GM18517 (cell line): ENCODE data around the gene RBFOX1.

Source experiments
- ATAC-seq: cut with Tn5 transposase; IDR thresholded peaks from one replicate; pipeline ENCODE4 v1.9.1; 2021; ENCODE audit warnings: mild to moderate bottlenecking, moderate library complexity; ENCODE audit not compliant: unreplicated experiment

The RBFOX1 gene

DNA sequence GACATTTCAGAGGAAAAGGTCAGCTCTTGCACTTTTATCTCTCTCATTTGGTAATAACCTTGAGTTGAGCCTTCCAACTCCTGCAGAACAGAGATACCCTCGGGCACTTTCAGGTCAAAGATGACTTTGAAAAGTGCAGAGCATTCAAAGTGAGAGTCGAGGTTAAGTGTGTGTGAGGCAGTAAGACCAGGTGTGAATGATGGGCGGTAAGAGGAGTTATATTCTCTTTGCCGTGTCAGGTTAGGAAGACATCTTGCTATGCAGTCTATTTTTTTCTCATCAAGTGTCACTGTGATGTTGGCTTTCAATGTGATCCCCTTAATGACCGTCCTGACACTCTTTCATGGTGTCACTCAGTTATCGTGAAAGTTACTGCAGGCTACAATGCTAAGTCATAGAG lies 248.5 kb downstream of the RBFOX1 start:
- ATAC-seq = no peak

DNA sequence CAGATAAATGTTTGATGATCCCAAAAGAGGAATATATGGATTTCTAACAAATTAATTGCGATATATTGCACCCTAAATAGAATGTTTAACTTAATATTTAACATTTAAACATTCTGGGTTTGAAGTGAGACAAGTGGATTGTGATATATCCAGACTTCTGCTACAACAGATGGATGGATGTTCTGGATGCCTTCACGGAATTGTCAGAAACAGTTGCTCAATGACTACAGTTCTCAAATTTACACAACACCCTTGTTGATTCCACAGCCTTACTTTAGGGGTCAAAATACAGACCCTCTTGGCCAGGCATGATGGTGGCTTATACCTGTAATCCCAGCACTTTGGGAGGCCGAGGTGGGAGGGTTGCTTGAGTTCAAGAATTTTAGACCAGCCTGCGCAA lies 250.8 kb downstream of the RBFOX1 start:
- ATAC-seq = no peak

GRCh38 chr16:7584561-7584960 lies 251.9 kb downstream of the RBFOX1 start:
- no peak for ATAC-seq

- ATAC-seq = no peak
These were observed 253.1 kb downstream of the RBFOX1 start for GRCh38 chr16:7585705-7586104.

GRCh38 chr16:7590934-7591333 lies 258.3 kb downstream of the RBFOX1 start:
- ATAC-seq = no peak

DNA sequence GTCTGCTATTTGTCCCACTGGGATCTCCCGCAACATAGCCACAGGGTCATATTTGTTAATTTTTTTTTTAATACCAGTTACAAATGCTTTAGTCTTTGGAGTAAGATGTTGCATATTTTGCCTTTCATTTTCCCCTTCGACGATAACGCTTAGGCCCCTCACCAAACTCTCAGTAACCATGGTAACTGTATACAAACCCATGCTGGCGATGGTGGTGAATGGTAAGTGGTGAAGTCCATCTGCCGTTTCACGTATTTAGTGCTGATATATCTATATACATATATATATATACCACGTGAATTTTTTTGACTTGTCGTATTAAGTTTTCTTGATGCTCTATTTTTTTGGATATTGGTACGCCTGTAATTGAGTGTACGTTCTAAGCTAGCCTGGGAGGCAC lies 263.7 kb downstream of the RBFOX1 start:
- ATAC-seq = no peak

DNA sequence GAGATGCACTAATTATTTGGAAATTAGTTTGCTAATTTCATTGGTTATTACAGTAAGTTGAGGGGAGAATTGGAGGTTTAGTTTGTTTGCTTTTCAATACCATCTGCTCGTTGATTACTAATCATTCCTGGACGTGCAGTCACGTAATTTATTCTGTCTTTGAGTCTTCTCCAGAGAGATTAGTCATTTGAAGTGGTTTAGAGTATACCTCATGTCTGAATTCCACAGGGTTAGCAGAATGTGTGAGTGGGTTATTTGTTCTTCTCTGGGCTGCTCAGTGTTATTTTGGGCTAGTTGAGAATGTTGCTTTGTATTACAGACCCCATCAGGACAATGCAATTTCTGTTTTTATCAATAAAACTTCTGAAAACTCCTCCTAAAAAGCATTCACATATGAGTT lies 265.0 kb downstream of the RBFOX1 start:
- no peak for ATAC-seq

GRCh38 chr16:7601100-7601499 lies 268.5 kb downstream of the RBFOX1 start:
- ATAC-seq = no peak

- no peak for ATAC-seq
These were observed 269.8 kb downstream of the RBFOX1 start for GRCh38 chr16:7602291-7602950.

- ATAC-seq = no peak
These were observed 273.2 kb downstream of the RBFOX1 start for GRCh38 chr16:7605812-7606211.

GRCh38 chr16:7612671-7613070 lies 280.0 kb downstream of the RBFOX1 start:
- no peak for ATAC-seq

DNA sequence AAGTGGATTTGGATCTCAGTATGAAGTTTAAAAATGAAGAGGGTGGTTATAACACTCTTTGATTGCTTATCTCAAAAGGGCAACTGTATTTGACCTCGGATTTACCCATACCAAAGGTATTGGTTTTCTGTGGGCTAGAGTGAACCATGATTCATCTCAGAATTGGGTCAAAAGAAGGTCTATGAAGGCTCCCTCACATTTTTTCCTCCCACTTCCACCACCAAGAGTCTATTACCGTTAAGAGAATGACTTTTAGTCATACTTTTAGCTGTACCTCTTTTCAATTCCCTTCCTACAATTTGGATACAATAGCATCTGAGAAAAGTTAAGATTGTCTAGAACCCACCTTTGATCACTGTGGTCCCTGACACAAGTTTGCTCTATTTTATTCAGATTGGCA lies 280.9 kb downstream of the RBFOX1 start:
- no peak for ATAC-seq

DNA sequence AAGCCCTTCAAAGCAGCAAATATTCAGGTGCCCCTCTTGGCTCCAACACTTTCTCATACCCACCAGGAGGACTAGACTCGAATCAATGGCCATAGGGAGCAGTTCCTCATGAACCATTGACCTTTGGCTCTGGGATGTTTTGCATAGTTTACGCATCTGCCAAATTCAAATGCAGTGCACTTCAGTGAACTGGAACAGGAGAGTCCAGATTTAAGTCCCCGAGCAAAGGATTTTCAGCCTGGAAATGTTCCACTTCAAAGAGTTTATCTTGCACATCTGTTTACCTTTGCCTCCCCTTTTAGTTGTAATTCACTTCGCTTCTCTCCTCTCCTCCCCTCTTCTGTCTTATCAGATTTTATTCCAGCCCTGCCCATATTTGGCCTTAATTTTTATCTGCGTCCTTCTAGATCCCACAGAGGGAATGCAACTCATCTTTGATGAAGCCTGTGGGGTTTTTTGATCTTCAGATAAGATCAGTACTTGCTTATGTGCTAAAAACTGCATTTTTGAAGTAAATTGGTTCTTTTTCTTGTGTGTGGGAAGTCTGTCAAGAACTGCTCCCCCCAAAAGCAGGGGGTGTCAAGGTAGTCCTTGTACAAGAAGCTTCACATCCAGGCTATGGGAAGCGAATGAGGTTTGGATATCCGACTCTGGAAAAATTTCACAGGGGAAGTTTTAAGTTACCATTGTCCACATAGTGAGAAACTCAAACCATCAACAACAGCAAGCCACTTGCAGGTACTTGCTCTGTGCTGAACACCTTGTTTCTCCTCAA lies 281.6 kb downstream of the RBFOX1 start:
- ATAC-seq = no peak

- no peak for ATAC-seq
These were observed 282.9 kb downstream of the RBFOX1 start for GRCh38 chr16:7615565-7615964.

DNA sequence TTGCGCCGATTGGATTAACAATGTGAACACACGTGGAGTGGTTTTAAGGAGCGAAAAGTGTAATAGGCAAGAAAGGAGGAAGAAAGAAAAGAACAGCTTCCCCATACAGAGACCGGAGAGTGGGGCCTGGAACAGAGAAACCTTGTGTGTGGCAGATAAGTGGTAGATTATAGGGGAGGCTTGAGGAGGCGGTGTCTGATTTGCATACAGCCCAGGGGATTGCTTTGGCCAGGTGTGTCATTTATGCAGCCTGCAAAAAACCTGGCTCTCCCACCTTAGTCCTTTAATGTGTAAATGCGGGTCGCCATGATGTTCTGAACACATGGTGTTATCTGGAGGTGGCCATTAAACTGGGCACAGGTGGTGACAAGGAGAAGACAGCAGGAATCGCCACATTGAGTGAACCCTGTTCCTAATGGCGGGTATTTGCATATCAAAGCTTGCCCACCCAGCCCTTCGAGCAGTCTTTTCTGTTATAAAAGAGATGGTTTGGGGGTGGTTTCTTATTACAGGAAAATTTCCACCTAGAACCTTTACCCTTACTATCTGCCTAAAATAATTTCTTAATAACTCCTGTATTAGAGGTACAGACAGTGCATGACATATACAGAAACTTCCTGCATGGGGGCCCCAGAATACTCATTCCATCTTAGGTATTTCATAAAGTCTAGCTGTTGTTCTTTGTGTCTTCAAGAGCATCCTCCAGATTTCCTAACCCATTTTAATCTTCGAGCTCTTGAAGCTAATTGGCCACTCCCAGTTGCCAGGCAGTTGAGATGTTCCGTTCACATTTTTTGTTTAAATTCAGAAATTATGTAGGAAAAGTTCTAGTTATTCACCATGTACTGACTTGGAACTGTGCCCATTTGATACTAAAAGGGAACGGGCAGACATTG lies 292.5 kb downstream of the RBFOX1 start:
- ATAC-seq = no peak

GRCh38 chr16:7628981-7629380 lies 296.3 kb downstream of the RBFOX1 start:
- ATAC-seq = no peak

DNA sequence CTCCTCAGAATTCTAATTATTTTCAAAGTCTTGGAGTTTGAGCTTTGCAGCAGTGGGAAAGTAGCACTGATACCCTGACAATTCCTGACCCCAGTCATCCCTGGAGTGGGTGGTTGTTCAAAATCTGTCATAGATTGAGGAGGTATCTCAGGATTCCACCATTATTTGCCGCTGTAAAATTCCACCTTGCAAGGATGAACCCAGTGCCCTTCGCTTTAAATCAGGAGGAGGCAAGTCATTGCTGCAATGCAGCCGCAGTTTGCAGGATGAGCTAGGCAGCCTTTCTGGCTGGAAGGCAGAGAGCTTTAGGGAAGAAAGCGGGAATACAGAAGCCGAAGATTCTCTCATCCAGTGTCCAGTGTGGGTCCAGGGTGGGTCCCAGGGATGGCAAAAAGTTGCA lies 296.9 kb downstream of the RBFOX1 start:
- no peak for ATAC-seq

DNA sequence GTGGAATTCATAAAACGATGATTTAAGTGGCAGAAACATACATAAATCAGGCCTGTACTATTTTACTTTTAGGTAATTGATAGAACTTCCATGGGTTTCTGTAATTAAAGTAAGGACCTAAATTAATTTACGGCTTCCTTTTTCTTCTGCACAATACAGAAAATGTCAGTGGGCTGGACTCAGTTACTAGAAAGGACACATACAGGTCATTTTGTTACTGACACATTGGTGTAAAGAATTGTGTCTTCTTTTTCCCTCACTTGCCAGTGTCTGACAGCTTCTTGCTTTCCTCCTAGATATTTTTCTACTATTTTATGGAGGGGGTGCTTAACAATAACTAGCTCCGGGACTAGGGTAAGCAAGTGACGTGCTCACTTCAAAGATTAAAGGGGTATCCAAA lies 304.8 kb downstream of the RBFOX1 start:
- no peak for ATAC-seq

GRCh38 chr16:7638306-7638705 lies 305.7 kb downstream of the RBFOX1 start:
- ATAC-seq = no peak

DNA sequence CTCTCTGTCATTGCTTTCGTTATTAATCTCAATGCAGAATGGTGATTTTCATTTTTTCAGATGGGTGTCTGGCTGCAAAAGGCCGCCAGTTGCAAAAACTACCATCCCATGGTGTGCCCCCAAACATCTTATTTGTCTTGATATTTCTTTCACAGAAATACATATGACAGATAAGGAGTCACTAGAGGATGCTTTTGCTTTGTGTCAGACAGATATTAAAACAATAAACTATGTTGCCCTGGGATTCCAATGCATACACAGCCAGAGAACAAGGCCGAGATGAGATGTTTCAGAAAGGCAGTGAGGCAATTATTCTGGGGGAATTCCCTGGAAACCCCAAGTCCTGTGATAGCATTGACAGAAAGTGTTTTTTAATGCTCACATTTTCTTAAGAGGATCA lies 307.7 kb downstream of the RBFOX1 start:
- ATAC-seq = no peak

DNA sequence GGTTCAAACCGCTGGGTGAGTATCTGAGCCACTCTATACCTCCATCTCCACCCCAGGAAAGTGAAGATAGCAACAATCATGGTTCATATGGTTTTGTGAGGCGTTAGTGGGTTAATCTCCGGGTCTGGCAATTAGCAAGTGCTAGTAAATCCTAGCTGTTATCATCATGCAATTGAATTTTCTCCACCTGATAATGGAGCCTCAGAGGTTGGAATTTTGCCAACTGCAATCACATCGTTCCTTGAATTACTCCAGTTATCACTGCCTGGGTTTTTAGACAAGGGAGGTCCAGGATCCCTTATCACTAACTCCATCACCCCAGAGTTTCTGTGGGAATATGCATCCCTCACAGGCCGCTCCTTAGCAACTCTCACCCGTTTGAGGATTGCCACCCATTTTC lies 311.5 kb downstream of the RBFOX1 start:
- ATAC-seq = no peak

- no peak for ATAC-seq
These were observed 312.2 kb downstream of the RBFOX1 start for GRCh38 chr16:7644811-7645210.
